ENCODE data around the gene PAFAH1B2.
A peak's percentile ranks its signal among the peaks of the same experiment; 100 is the strongest.

DNA sequence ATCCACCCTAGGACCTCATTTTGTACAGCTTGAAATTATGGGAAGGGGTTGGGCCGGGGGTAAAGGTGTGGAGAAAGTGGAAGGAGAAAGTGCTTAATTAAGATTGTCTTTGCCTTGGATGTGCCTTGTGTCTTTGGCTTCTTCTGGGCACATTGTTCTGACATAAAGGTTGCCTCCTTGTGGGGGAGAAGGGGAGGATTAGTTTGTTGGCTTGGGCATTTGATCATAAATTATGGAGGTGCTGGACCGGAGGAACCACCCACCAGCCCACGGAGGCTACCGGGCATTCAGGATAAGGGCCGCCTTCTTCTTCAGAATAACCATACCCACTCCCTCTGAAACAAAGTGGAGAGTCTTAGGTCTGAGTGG, 1.3 kb downstream of the PAFAH1B2 start:
- TF ChIP-seq, protein P1, sequence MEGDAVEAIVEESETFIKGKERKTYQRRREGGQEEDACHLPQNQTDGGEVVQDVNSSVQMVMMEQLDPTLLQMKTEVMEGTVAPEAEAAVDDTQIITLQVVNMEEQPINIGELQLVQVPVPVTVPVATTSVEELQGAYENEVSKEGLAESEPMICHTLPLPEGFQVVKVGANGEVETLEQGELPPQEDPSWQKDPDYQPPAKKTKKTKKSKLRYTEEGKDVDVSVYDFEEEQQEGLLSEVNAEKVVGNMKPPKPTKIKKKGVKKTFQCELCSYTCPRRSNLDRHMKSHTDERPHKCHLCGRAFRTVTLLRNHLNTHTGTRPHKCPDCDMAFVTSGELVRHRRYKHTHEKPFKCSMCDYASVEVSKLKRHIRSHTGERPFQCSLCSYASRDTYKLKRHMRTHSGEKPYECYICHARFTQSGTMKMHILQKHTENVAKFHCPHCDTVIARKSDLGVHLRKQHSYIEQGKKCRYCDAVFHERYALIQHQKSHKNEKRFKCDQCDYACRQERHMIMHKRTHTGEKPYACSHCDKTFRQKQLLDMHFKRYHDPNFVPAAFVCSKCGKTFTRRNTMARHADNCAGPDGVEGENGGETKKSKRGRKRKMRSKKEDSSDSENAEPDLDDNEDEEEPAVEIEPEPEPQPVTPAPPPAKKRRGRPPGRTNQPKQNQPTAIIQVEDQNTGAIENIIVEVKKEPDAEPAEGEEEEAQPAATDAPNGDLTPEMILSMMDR (IDR thresholded peaks at IDR 0.05; ENCODE audit: extremely low read depth in 1 of 2, insufficient read depth in 1 of 2, low read depth in 1 of 2, low read length in 2 of 2): peak in 1 of 2 donors; percentile 15
- TF ChIP-seq POLR2A (IDR thresholded peaks at IDR 0.05; ENCODE audit: low read depth, low read length): no peak
- TF ChIP-seq EZH2 (IDR thresholded peaks at IDR 0.05; ENCODE audit: borderline replicate concordance, low read depth, low read length, severe bottlenecking): no peak
- no peak for TF ChIP-seq FOS (IDR thresholded peaks at IDR 0.05; ENCODE audit: borderline replicate concordance, insufficient read depth, low read length)

Measured in endothelial cell of umbilical vein (primary cell).